Naive thymus-derived CD8-positive, alpha-beta T cell (primary cell): ENCODE data around the gene AACS. TPM values are rescaled to one million over a fixed set of nuclear protein-coding genes. Genes with fewer than 3 reads are reported as not detected.
"Not testable (repeated sequence)": the region's sequence is repeated elsewhere in the genome, so short reads cannot be mapped to it uniquely, and the experiment has no call there.

ENCODE experiments used
- ATAC-seq, 2 donors: fragments of 150-1000 bp; cut with Tn5 transposase in 1 of 2; sonication (Bioruptor Pico), chemical (Tn5 transposase) in 1 of 2; 1 replicate in 1 of 2; 2 replicates in 1 of 2; pipeline ENCODE4 v1.10.0; 2021; ENCODE audit warnings: mild to moderate bottlenecking in 2 of 2, moderate library complexity in 2 of 2
- POLR2A ChIA-PET: fragments of 350-600 bp; sonication (Branson Sonifier 250); formaldehyde crosslinking; loops from one replicate; lab custom pipeline; 2021; ENCODE audit warnings: antibody characterized with exemption; lab: Charles Lee
- DNase-seq, 10 donors: peaks; one replicate each; pipeline versions ENCODE4 v3.0.0 to v3.0.0-alpha.2; 2020 to 2022
- H3K27ac Mint-ChIP-seq, 10 donors: one replicate each; pipeline ENCODE4 v1.8.0; 2020 to 2022; ENCODE audit warnings: mild to moderate bottlenecking in 10 of 10, mixed read lengths in 10 of 10, moderate library complexity in 4 of 10, inconsistent platforms in 1 of 10
- H3K27me3 Mint-ChIP-seq, 5 donors: one replicate each; pipeline ENCODE4 v1.8.0; 2021 to 2022; ENCODE audit warnings: mixed read lengths in 5 of 5
- H3K36me3 Mint-ChIP-seq, 3 donors: one replicate each; pipeline ENCODE4 v1.8.0; 2020 to 2022; ENCODE audit warnings: mixed read lengths in 3 of 3, mild to moderate bottlenecking in 2 of 3, inconsistent platforms in 1 of 3
- H3K4me1 Mint-ChIP-seq, 4 donors: one replicate each; pipeline ENCODE4 v1.8.0; 2021 to 2022; ENCODE audit warnings: mixed read lengths in 4 of 4
- H3K4me3 Mint-ChIP-seq, 10 donors: one replicate each; pipeline ENCODE4 v1.8.0; 2020 to 2022; ENCODE audit warnings: mild to moderate bottlenecking in 10 of 10, mixed read lengths in 10 of 10, moderate library complexity in 6 of 10, inconsistent platforms in 1 of 10
- H3K9me3 Mint-ChIP-seq, 9 donors: one replicate each; pipeline ENCODE4 v1.8.0; 2020 to 2022; ENCODE audit warnings: mixed read lengths in 9 of 9, mild to moderate bottlenecking in 3 of 9, inconsistent platforms in 1 of 9, moderate library complexity in 1 of 9
- polyA plus RNA-seq, 3 donors: library from polyadenylated mRNA; unstranded; fragments of 300-500 nt; fragmentation: Illumina TruSeq; gene quantifications; one replicate each; pipeline ENCODE4 v1.2.3, GENCODE V29; 2021
- total RNA-seq, 8 experiments: library from RNA in 2 of 8; stranded (reverse) in 2 of 8; gene quantifications; one replicate each; pipeline ENCODE4 v1.2.3 and lab custom pipeline; 2021 to 2026

The AACS gene
- total and polyA plus RNA-seq, 5 experiments from 2014 or later = 7.4 to 20.4 (median 17.2) TPM

DNA sequence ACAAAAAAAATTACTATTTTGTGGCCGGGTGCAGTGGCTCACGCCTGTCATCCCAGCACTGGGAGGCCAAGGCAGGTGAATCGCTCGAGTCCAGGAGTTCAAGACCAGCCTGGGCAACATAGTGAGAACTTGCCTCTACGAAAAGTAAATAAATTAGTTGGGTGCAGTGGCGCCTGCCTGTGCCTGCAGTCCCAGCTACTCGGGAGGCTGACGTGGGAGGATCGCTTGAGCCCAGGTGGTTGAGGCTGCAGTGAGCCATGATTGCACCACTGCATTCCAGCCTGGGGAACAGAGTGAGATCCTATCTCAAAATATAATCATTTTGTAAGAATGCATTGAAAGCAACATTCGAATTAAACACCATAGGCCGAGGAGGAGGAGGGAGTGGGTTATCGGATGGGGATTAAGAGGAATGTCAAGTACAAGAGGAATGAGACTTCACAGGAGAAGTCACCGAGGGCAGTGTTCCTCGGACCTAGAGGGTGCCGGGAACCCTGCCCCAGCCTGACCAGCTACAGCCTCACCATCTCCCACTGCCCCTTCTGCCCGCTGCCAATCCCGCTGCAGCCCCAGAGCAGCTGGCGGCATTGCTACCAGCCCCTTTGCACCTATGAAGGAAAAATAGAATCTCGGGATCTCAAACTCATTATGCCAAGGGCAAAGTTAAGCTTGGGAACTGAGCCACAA is 32.6 kb upstream of the AACS start:
- POLR2A ChIA-PET = no interaction called here
- H3K9me3 Mint-ChIP-seq = peaks cover 0 to 4% (median 0%) of the 10 kb centered on the region in 9 donors
- no peaks in the 10 kb centered on the region for H3K36me3 Mint-ChIP-seq
- no peak overlapping the region for H3K27ac Mint-ChIP-seq
- H3K4me1 Mint-ChIP-seq = no peaks in the 10 kb centered on the region
- no peak overlapping the region for H3K4me3 Mint-ChIP-seq
- DNase-seq (no peak), ATAC-seq (no peak)
- no peaks in the 10 kb centered on the region for H3K27me3 Mint-ChIP-seq

GRCh38 chr12:125033288-125033687 is 31.9 kb upstream of the AACS start:
- POLR2A ChIA-PET = no interaction called here
- Mint-ChIP-seq H3K4me3 (no peak overlapping the region), H3K9me3 (peaks cover 0 to 4% (median 0%) of the 10 kb centered on the region in 9 donors), H3K4me1 (no peaks in the 10 kb centered on the region), H3K27me3 (no peaks in the 10 kb centered on the region), H3K27ac (peak overlapping the region in 1 of 10 donors; percentile 59), H3K36me3 (no peaks in the 10 kb centered on the region)
- DNase-seq = no peak
- ATAC-seq = no peak

DNA sequence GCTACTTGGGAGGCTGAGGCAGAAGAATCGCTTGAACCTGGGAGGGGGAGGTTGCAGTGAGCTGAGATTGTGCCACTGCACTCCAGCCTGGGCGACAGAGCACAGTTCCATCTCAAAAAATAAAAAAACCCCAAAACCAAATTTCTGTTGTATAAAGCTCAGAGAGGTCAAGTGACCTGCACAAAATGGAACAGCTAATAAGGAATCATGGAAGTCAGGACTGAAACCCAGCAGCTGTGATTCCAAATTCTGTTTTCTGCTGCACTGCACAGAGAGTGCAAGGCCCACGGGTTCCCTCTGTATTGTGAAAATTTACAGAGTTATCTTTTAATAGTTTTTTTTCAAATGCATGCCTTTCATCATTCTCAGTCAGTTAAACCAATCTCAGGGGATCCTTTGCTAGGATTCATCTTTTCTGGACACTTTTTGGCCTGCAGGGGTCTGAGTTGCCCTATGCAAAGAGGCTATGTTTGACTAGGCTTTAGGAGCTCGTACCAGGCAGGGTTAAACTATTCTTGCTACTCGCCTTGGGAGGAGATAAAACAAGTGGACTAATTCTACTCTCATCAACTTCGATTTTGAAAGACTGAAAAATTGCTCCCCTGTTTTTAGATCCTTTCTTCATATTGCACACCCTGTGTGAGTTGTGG is 26.1 kb upstream of the AACS start:
- peaks cover 0 to 4% (median 0%) of the 10 kb centered on the region in 9 donors for H3K9me3 Mint-ChIP-seq
- H3K4me3 Mint-ChIP-seq = no peak overlapping the region
- no peaks in the 10 kb centered on the region for H3K4me1 Mint-ChIP-seq
- H3K27ac Mint-ChIP-seq = no peak overlapping the region
- DNase-seq (no peak), ATAC-seq (no peak)
- H3K27me3 Mint-ChIP-seq = no peaks in the 10 kb centered on the region
- POLR2A ChIA-PET = no interaction called here
- H3K36me3 Mint-ChIP-seq = no peaks in the 10 kb centered on the region

DNA sequence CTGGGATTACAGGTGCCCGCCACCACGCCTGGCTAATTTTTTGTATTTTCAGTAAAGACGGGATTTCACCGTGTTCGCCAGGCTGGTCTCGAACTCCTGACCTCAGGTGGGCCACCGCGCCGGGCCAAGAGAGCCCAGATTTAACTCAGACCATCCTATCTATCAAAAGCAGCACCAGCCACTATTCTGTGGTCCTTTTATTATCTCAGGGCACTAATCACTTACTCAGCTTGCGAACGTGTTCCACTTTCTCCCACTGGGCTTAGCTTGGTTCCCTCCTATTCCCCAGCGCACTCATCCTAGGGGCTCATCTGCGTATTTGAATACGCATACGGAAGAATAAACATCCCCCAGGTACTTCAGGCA is 16.2 kb upstream of the AACS start:
- Mint-ChIP-seq H3K27me3 (no peaks in the 10 kb centered on the region), H3K4me3 (peak overlapping the region; percentile 86 to 96 (median 89)), H3K27ac (peak overlapping the region; percentile 29 to 96 (median 87)), H3K4me1 (peaks cover 2 to 15% (median 8%) of the 10 kb centered on the region in 4 donors), H3K9me3 (no peaks in the 10 kb centered on the region), H3K36me3 (no peaks in the 10 kb centered on the region)
- ATAC-seq (no peak), DNase-seq (no peak)
- POLR2A ChIA-PET = interaction anchor here (0.8 to 1.8 kb wide), 9 partner anchors 15 to 135 kb away, joined by 3 to 12 read pairs (median 4); partner anchors contain the start of genes AACS, BRI3BP and UBC

- ATAC-seq = no peak
- H3K9me3 Mint-ChIP-seq = no peaks in the 10 kb centered on the region
- H3K4me3 Mint-ChIP-seq = peak overlapping the region; percentile 57 to 90 (median 73)
- POLR2A ChIA-PET = interaction anchor here (1.3 to 1.7 kb wide), 3 partner anchors 15 to 136 kb away, joined by 3 to 6 read pairs (median 6); partner anchors contain the start of gene UBC
- H3K36me3 Mint-ChIP-seq = no peaks in the 10 kb centered on the region
- peak in 6 of 10 donors; percentile 8 to 28 (median 9) for DNase-seq
- H3K4me1 Mint-ChIP-seq = peaks cover 2 to 15% (median 8%) of the 10 kb centered on the region in 4 donors
- peak overlapping the region in 4 of 10 donors; percentile 12 to 49 (median 42) for H3K27ac Mint-ChIP-seq
- peaks cover 0 to 3% (median 0%) of the 10 kb centered on the region in 5 donors for H3K27me3 Mint-ChIP-seq
Observed at GRCh38 chr12:125050446-125050845, 14.8 kb upstream of the AACS start.

- Mint-ChIP-seq H3K27ac (peak overlapping the region in 3 of 10 donors; percentile 43 to 54 (median 49)), H3K36me3 (no peaks in the 10 kb centered on the region), H3K9me3 (no peaks in the 10 kb centered on the region), H3K4me3 (peak overlapping the region in 8 of 10 donors; percentile 62 to 90 (median 73)), H3K27me3 (peaks cover 0 to 3% (median 0%) of the 10 kb centered on the region in 5 donors), H3K4me1 (peaks cover 2 to 15% (median 8%) of the 10 kb centered on the region in 4 donors)
- POLR2A ChIA-PET = interaction anchor here (1.5 kb wide), 1 partner anchor 137 kb away, joined by 6 read pairs; the partner anchor contains the start of gene UBC
- ATAC-seq (no peak), DNase-seq (no peak)
Observed at GRCh38 chr12:125050868-125051267, 14.4 kb upstream of the AACS start.

GRCh38 chr12:125053821-125054220 is 11.4 kb upstream of the AACS start:
- Mint-ChIP-seq H3K4me3 (no peak overlapping the region), H3K9me3 (no peaks in the 10 kb centered on the region), H3K27ac (no peak overlapping the region), H3K27me3 (peaks cover 3 to 22% (median 8%) of the 10 kb centered on the region in 5 donors), H3K36me3 (no peaks in the 10 kb centered on the region), H3K4me1 (peaks cover 2 to 12% (median 8%) of the 10 kb centered on the region in 4 donors)
- POLR2A ChIA-PET = no interaction called here
- DNase-seq (no peak), ATAC-seq (no peak)

GRCh38 chr12:125055591-125055990 is 9.6 kb upstream of the AACS start:
- Mint-ChIP-seq H3K27me3 (peaks cover 7 to 25% (median 8%) of the 10 kb centered on the region in 5 donors), H3K9me3 (no peaks in the 10 kb centered on the region), H3K4me1 (peaks cover 0 to 1% (median 0%) of the 10 kb centered on the region in 4 donors), H3K27ac (no peak overlapping the region), H3K36me3 (no peaks in the 10 kb centered on the region), H3K4me3 (no peak overlapping the region)
- no peak for DNase-seq
- ATAC-seq = no peak
- POLR2A ChIA-PET = no interaction called here

DNA sequence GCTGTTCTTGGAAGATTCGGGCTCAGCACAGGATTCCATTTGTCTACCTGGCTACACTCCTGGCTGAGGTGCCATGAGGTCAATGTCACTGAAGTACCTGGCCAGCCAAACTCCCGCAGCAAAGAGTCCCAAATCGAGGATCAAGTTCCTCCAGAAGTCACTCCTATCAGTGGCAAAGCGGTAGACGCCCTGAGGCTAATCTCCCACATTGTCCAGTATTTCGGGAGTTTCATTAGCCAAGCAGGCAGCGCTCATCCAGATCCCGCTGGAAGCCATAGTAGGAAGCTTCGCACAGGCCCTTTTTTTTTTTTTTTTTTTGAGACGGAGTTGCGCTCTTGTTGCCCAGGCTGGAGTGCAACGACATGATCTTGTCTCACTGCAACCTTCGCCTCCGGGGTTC is 8.9 kb upstream of the AACS start:
- DNase-seq = no peak
- peaks cover 7 to 25% (median 8%) of the 10 kb centered on the region in 5 donors for H3K27me3 Mint-ChIP-seq
- no peak overlapping the region for H3K27ac Mint-ChIP-seq
- H3K36me3 Mint-ChIP-seq = no peaks in the 10 kb centered on the region
- no peaks in the 10 kb centered on the region for H3K4me1 Mint-ChIP-seq
- no peak overlapping the region for H3K4me3 Mint-ChIP-seq
- ATAC-seq = no peak
- no peaks in the 10 kb centered on the region for H3K9me3 Mint-ChIP-seq
- POLR2A ChIA-PET = no interaction called here

DNA sequence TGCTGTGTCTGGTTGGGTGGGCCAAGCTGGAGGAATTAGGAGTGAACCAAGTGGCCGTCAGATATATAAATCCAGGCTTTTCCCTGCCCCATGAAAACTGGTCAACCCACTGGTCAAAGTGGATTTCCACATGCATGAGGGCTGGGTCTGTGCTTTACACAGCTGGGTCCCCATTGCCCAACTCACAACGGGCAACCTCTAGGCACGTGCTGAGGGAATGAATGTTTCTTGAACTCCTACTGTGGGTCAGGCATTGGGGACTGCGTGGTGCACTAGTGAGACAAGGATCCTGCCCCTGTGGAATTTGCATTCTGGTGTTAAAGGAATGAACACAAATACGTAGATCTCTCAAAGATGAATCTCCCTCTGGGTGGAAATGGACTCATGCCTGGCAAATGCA is 7.5 kb upstream of the AACS start:
- H3K9me3 Mint-ChIP-seq = no peaks in the 10 kb centered on the region
- peaks cover 7 to 25% (median 10%) of the 10 kb centered on the region in 5 donors for H3K27me3 Mint-ChIP-seq
- ATAC-seq (no peak), DNase-seq (no peak)
- H3K4me3 Mint-ChIP-seq = no peak overlapping the region
- H3K36me3 Mint-ChIP-seq = no peaks in the 10 kb centered on the region
- no peak overlapping the region for H3K27ac Mint-ChIP-seq
- POLR2A ChIA-PET = no interaction called here
- no peaks in the 10 kb centered on the region for H3K4me1 Mint-ChIP-seq

DNA sequence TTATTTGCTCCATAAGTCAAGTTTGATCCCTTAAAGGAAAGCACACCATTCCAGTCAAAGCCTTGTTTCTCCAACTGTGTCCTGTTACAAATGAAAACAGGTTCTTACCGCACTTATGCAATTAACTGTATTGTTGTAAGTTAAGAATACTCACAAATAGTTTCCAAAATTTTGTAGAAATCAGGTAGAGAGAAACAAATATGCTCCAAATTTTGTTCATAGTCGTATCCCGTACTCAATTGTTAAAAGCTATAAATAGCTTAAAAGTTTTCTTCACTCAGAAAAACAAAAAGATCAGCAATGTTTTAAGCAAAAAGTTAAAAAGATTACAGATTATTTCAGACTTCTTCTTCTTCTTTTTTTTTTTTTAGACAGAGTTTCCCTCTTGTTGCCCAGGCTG is 4.0 kb upstream of the AACS start:
- Mint-ChIP-seq H3K9me3 (no peaks in the 10 kb centered on the region), H3K4me3 (no peak overlapping the region), H3K36me3 (no peaks in the 10 kb centered on the region), H3K4me1 (peaks cover 3 to 11% (median 10%) of the 10 kb centered on the region in 4 donors), H3K27ac (peak overlapping the region in 1 of 10 donors; percentile 59), H3K27me3 (peaks cover 6 to 25% (median 8%) of the 10 kb centered on the region in 5 donors)
- DNase-seq (no peak), ATAC-seq (no peak)
- POLR2A ChIA-PET = no interaction called here

GRCh38 chr12:125063522-125063921 is 1.7 kb upstream of the AACS start:
- H3K4me1 Mint-ChIP-seq = peaks cover 9 to 24% (median 21%) of the 10 kb centered on the region in 4 donors
- peak overlapping the region in 3 of 10 donors; percentile 12 to 79 (median 24) for H3K4me3 Mint-ChIP-seq
- ATAC-seq, H3K36me3 Mint-ChIP-seq, H3K27ac Mint-ChIP-seq, H3K9me3 Mint-ChIP-seq, DNase-seq, H3K27me3 Mint-ChIP-seq: not testable (repeated sequence)
- POLR2A ChIA-PET = interaction anchor here (2.2 kb wide), 1 partner anchor 14 kb away, joined by 10 read pairs; no protein-coding TSS in a partner anchor

- peak overlapping the region in 3 of 10 donors; percentile 52 to 72 (median 60) for H3K27ac Mint-ChIP-seq
- peak overlapping the region; percentile 73 to 89 (median 86) for H3K4me3 Mint-ChIP-seq
Observed at GRCh38 chr12:125064492-125064891, 743 bp upstream of the AACS start.

More at GRCh38 chr12:125064492-125064891, 743 bp upstream of the AACS start:
- Mint-ChIP-seq H3K36me3 (peaks cover 0 to 2% (median 0%) of the 10 kb centered on the region in 3 donors), H3K27me3 (peaks cover 0 to 5% (median 1%) of the 10 kb centered on the region in 5 donors), H3K4me1 (peaks cover 9 to 24% (median 21%) of the 10 kb centered on the region in 4 donors), H3K9me3 (no peaks in the 10 kb centered on the region)
- ATAC-seq (no peak), DNase-seq (peak in 1 of 10 donors; percentile 9)
- POLR2A ChIA-PET = interaction anchor here (0.7 to 2.2 kb wide), 2 partner anchors 15 to 27 kb away, joined by 4 to 10 read pairs; no protein-coding TSS in a partner anchor
